ENCODE measurements around the gene PRIMPOL.

DNA sequence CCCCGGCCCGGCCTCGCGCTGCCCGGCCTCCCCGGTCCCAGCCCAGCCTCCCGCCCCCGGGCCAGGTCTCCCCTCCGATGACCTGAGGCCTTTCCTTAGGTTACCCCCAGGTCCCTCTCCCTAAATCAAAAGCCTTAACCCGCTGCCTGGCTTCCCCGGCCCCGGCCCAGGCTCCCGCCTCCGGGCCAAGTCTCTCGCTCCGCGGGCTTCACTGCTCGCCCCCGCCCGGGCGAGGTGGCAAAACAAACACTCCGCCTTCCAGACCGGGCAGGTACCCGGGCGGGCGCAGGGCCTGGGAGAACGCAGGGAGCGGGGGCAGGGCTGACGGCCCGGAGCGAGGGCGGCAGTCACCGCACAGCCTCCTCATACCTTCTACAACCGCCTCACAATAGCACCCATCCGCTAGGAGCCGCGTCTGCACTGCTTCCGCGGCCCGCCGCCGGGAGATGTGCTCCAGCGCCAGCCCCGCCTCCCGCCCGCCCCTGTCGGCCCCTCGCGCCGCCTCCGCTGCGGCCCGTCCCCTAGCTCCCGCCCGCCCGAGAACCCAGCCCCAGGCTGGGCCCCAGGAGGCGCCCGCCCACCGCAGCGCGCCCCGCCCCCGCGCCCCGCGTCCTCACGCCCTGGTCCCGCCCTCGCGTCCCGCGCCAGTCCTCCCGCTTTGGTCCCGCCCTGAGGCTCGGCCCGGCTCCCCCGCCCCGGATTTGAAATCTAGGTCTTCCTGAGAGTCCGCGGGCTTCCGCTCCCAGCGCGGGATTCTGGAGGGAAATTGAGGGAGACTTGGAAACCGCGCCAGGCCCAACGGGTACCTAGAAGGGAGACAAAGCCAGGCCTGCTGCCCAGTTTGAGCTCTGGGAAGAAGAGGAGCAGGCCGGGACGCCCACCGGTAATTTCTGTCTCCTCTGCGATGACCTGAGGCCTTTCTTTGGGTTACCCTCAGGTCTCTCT is at the start of gene PRIMPOL, which contains the start of gene CASP3:
- TF ChIP-seq CTCF (conservative IDR thresholded peaks at IDR 0.05) (no peak), EZH2 (IDR thresholded peaks at IDR 0.05; ENCODE audit: low read depth) (no peak)
